Lung (tissue), 12 donors: Measurements from ENCODE around the gene AMER3. TPM values are rescaled to one million over a fixed set of nuclear protein-coding genes. Genes with fewer than 3 reads are reported as not detected.

ENCODE experiments used
- ATAC-seq: fragments of 200-7000 bp; cut with Tn5 transposase; one replicate; pipeline ENCODE4 v1.9.1; 2020; ENCODE audit warnings: moderate number of reproducible peaks; ENCODE audit not compliant: insufficient read depth, low FRiP score
- DNase-seq, 3 donors: peaks; one replicate each; pipeline ENCODE4 v3.0.0-alpha.2; 2013 to 2017
- H3K27ac ChIP-seq, 2 donors: one replicate each; pipeline ENCODE4 v1.5.1; 2013; ENCODE audit warnings: mild to moderate bottlenecking in 2 of 2, moderate library complexity in 2 of 2, control low read depth in 1 of 2, inconsistent platforms in 1 of 2, low read depth in 1 of 2, low read length in 1 of 2
- H3K27me3 ChIP-seq, 3 donors: one replicate each; pipeline ENCODE4 v1.5.1; 2013; ENCODE audit warnings: low read length in 2 of 3; ENCODE audit not compliant: control insufficient read depth in 3 of 3, insufficient read depth in 3 of 3
- H3K36me3 ChIP-seq, 4 donors: one replicate each; pipeline ENCODE4 v1.5.1; 2013; ENCODE audit warnings: low read length in 4 of 4, mild to moderate bottlenecking in 1 of 4, moderate library complexity in 1 of 4; ENCODE audit not compliant: control insufficient read depth in 4 of 4, insufficient read depth in 4 of 4
- H3K4me1 ChIP-seq, 5 donors: one replicate each; pipeline ENCODE4 v1.5.1; 2013; ENCODE audit warnings: low read length in 5 of 5, mild to moderate bottlenecking in 2 of 5, moderate library complexity in 1 of 5; ENCODE audit not compliant: control insufficient read depth in 5 of 5, insufficient read depth in 5 of 5
- H3K4me3 ChIP-seq: one replicate; pipeline ENCODE4 v1.5.1; 2013; ENCODE audit warnings: mild to moderate bottlenecking, control low read depth, moderate library complexity
- H3K9ac ChIP-seq, 2 donors: one replicate each; pipeline ENCODE4 v1.5.1; 2013; ENCODE audit warnings: low read length in 2 of 2, control low read depth in 1 of 2; ENCODE audit not compliant: insufficient read depth in 1 of 2
- H3K9me3 ChIP-seq, 4 donors: one replicate each; pipeline ENCODE4 v1.5.1; 2013; ENCODE audit warnings: low read length in 3 of 4, mild to moderate bottlenecking in 1 of 4, moderate library complexity in 1 of 4; ENCODE audit not compliant: control insufficient read depth in 4 of 4, insufficient read depth in 3 of 4
- CTCF ChIP-seq: IDR thresholded peaks from 2 replicates; pipeline ENCODE4 v1.5.1; 2012; ENCODE audit warnings: mild to moderate bottlenecking; ENCODE audit errors: control extremely low read depth, extremely low read depth
- WGBS, 2 donors: extraction: QIAGEN DNeasy Blood & Tissue Kit; methylation state at CpG; one replicate each; pipeline ENCODE4 v1.1.7; 2013; 5-methylcytosine and 5-hydroxymethylcytosine counted together
- polyA plus RNA-seq, 2 donors: library from polyadenylated mRNA; stranded (reverse); fragments of 200-250 nt; gene quantifications; one replicate each; pipeline ENCODE4 v1.2.1, GENCODE V29; 2013
- total RNA-seq, 2 donors: library from RNA; depleted of rRNA in 1 of 2; stranded (reverse); fragments of >200 nt in 1 of 2; gene quantifications; one replicate each; pipeline ENCODE4 v1.2.1, GENCODE V29; 2014 to 2021
- donor health status: control.
- donor health status: control.
- donor health status: Bipolar disorder and iron deficiency.
- donor health status: healthy.
- donor health status: DM: yes; HTN: yes; CAD: no.

The AMER3 gene
- total and polyA plus RNA-seq, 4 donors = 0.09 to 0.74 TPM; not detected in 2

- WGBS, 2 donors = 34 to 37% methylated on average over 16 of the region's 16 CpGs
- no peak for DNase-seq
- no peak overlapping the region for H3K4me3 ChIP-seq
Measured at GRCh38 chr2:130756874-130757668, 1.7 kb downstream of the AMER3 start.

GRCh38 chr2:130759906-130760753 lies 4.8 kb downstream of the AMER3 start:
- ATAC-seq = no peak
- 67 to 75% methylated on average over 10 of the region's 10 CpGs for WGBS, 2 donors

More at GRCh38 chr2:130756874-130757668, 1.7 kb downstream of the AMER3 start:
- H3K27me3 ChIP-seq = peaks cover 11 to 37% (median 21%) of the 10 kb centered on the region in 3 donors
- no peak for ATAC-seq
- no peak overlapping the region for H3K27ac ChIP-seq
- H3K36me3 ChIP-seq = no peaks in the 10 kb centered on the region
- TF ChIP-seq CTCF = no peak
- no peak overlapping the region for H3K9ac ChIP-seq
- peaks cover 0 to 3% (median 0%) of the 10 kb centered on the region in 5 donors for H3K4me1 ChIP-seq
- peaks cover 0 to 7% (median 0%) of the 10 kb centered on the region in 4 donors for H3K9me3 ChIP-seq

More at GRCh38 chr2:130759906-130760753, 4.8 kb downstream of the AMER3 start:
- Histone ChIP-seq H3K9me3 (peaks cover 0 to 7% (median 0%) of the 10 kb centered on the region in 4 donors), H3K27me3 (peaks cover 9 to 27% (median 18%) of the 10 kb centered on the region in 3 donors), H3K4me1 (peaks cover 0 to 3% (median 0%) of the 10 kb centered on the region in 5 donors), H3K36me3 (no peaks in the 10 kb centered on the region), H3K4me3 (no peak overlapping the region), H3K9ac (no peak overlapping the region), H3K27ac (no peak overlapping the region)
- no peak for DNase-seq
- TF ChIP-seq CTCF = no peak
